Neural cell (in vitro differentiated cells): ENCODE data around the gene DNAH17.

Experiments
- CTCF ChIP-seq: fragments of 450-650 bp; IDR thresholded peaks from 2 replicates; pipeline ENCODE4 v1.5.1; 2014; ENCODE audit warnings: antibody characterized with exemption, mild to moderate bottlenecking, moderate library complexity; ENCODE audit not compliant: poor library complexity, severe bottlenecking
- EP300 ChIP-seq: fragments of 450-650 bp; conservative IDR thresholded peaks from 2 replicates; pipeline ENCODE4 v1.6.1; 2014; ENCODE audit warnings: antibody characterized with exemption, mild to moderate bottlenecking, moderate library complexity; ENCODE audit not compliant: poor library complexity, severe bottlenecking
- EZH2 ChIP-seq: fragments of 200-600, 300-800 bp; shearing (Covaris generic), sonication (generic); IDR thresholded peaks from 2 replicates; pipeline ENCODE4 v1.6.1; 2014; ENCODE audit warnings: antibody characterized with exemption, low read length, borderline replicate concordance, mild to moderate bottlenecking; ENCODE audit not compliant: insufficient read depth, poor library complexity, severe bottlenecking
- POLR2AphosphoS5 ChIP-seq: IDR thresholded peaks from 2 replicates; pipeline ENCODE4 v1.6.1; 2012
- RAD21 ChIP-seq: fragments of 450-650 bp; conservative IDR thresholded peaks from 2 replicates; pipeline ENCODE4 v1.6.1; 2014; ENCODE audit warnings: antibody characterized with exemption, mild to moderate bottlenecking, moderate library complexity
- REST ChIP-seq: IDR thresholded peaks from 2 replicates; pipeline ENCODE4 v1.6.1; 2012; ENCODE audit warnings: borderline replicate concordance
- SMC3 ChIP-seq: fragments of 450-650 bp; conservative IDR thresholded peaks from 2 replicates; pipeline ENCODE4 v1.6.1; 2014; ENCODE audit warnings: antibody characterized with exemption, mild to moderate bottlenecking, moderate library complexity; ENCODE audit not compliant: poor library complexity
- TAF1 ChIP-seq: IDR thresholded peaks from 2 replicates; pipeline ENCODE4 v1.6.1; 2012; ENCODE audit warnings: low read depth

DNA sequence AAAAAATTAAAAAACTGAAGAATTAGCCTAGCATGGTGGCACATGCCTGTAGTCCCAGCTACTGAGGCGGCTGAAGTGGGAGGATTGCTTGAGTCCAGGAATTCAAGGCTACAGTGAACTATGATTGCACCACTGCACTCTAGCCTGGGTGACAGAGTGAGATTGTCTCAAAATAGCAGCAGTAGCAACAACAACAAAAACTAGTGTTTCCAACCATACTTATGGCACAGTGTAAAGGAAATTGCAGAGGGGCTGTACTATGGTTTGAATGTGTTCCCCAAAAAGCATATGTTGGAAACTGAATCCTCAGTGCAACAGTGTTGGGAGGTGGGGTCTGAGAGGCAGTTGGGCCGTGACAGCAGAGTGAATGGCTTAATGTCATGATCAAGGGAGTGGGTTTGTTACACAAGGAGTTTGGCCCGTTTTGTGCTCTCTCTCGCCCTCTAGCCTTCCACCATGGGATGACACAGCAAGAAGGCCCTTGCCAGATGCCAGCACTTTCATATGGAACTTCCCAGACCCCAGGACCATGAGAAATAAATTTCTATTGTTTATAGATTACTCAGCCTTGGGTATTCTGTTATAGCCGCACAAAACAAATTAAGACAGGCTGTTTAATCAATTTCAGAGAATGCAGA lies 128.7 kb downstream of the DNAH17 start:
- no peak for TF ChIP-seq EP300
- TF ChIP-seq REST, result no peak
- no peak for TF ChIP-seq EZH2
- TF ChIP-seq CTCF, result no peak
- TF ChIP-seq RAD21, result no peak
- no peak for TF ChIP-seq POLR2AphosphoS5
- TF ChIP-seq TAF1, result no peak
- TF ChIP-seq SMC3, result no peak
